ENCODE data around the gene CES3. TPM values are rescaled to one million over a fixed set of nuclear protein-coding genes. Genes with fewer than 3 reads are reported as not detected.

The CES3 gene
- total and polyA plus RNA-seq, 2 donors (not counting 3 experiments of a cell fraction or from before 2014, with no cell fraction given): 0.10 TPM; not detected in 1

GRCh38 chr16:66943426-66944053, 17.5 kb upstream of the CES3 start:
- intact Hi-C loops (cut with micrococcal nuclease): no loop called here
- Histone ChIP-seq H3K4me2 (ENCODE audit: insufficient read depth, low read length) (no peak overlapping the region), H3K9ac (replicated peaks; ENCODE audit: extremely low read depth, insufficient read depth, low read length) (no peak overlapping the region), H3K79me2 (ENCODE audit: control insufficient read depth, insufficient read depth, low read length) (no peaks in the 10 kb centered on the region), H3K36me3 (ENCODE audit: control insufficient read depth in 2 of 2, extremely low read depth in 1 of 2, insufficient read depth in 2 of 2, low read length in 2 of 2) (peaks cover 0 to 30% of the 10 kb centered on the region in 2 experiments), H3K27me3 (ENCODE audit: control insufficient read depth in 2 of 2, insufficient read depth in 2 of 2, low read length in 2 of 2) (peaks cover 0 to 1% of the 10 kb centered on the region in 2 experiments), H3K4me1 (ENCODE audit: control insufficient read depth, extremely low read depth, insufficient read depth, low read length) (peaks cover 12% of the 10 kb centered on the region), H3K4me3 (replicated peaks in 1 of 3; ENCODE audit: insufficient read depth in 1 of 3, low read depth in 1 of 3, low read length in 3 of 3) (no peak overlapping the region), H3K27ac (ENCODE audit: insufficient read depth, low read depth, low read length) (no peak overlapping the region), H2AFZ (ENCODE audit: low read depth, low read length) (no peak overlapping the region), H3K9me3 (replicated peaks; ENCODE audit: control insufficient read depth, insufficient read depth, low read length) (no peaks in the 10 kb centered on the region), H4K20me1 (replicated peaks; ENCODE audit: control insufficient read depth, extremely low read depth, insufficient read depth, low read length) (no peaks in the 10 kb centered on the region), H3K9me1 (replicated peaks; ENCODE audit: control insufficient read depth, extremely low read depth, insufficient read depth, low read length) (no peaks in the 10 kb centered on the region)
- ChIA-PET POLR2A (no interaction called here), CTCF (interaction anchor here (0.6 to 2.3 kb wide), 6 partner anchors 9 to 178 kb away, joined by 4 to 13 read pairs (median 5); partner anchors contain the start of gene CES3)
- DNase-seq (ENCODE audit: low read depth, low spot score) (no peak), FAIRE-seq (no peak)
- TF ChIP-seq FOS (IDR thresholded peaks at IDR 0.05; ENCODE audit: borderline replicate concordance, insufficient read depth, low read length): no peak
- TF ChIP-seq POLR2A (IDR thresholded peaks at IDR 0.05; ENCODE audit: low read depth, low read length): no peak
- dilution Hi-C loops (cut with MboI; ENCODE audit: extremely low pct_ligation_motif_present, low sequenced_read_pairs): no loop called here
- no TSS peak for BruUV-seq (replicated peaks)

GRCh38 chr16:66944054-66944441, 17.0 kb upstream of the CES3 start:
- Histone ChIP-seq H3K9me3 (replicated peaks; ENCODE audit: control insufficient read depth, insufficient read depth, low read length) (no peaks in the 10 kb centered on the region), H3K27ac (ENCODE audit: insufficient read depth, low read depth, low read length) (no peak overlapping the region), H3K9ac (replicated peaks; ENCODE audit: extremely low read depth, insufficient read depth, low read length) (no peak overlapping the region), H3K27me3 (ENCODE audit: control insufficient read depth in 2 of 2, insufficient read depth in 2 of 2, low read length in 2 of 2) (peaks cover 2 to 5% of the 10 kb centered on the region in 2 experiments), H4K20me1 (replicated peaks; ENCODE audit: control insufficient read depth, extremely low read depth, insufficient read depth, low read length) (no peaks in the 10 kb centered on the region), H3K79me2 (ENCODE audit: control insufficient read depth, insufficient read depth, low read length) (no peaks in the 10 kb centered on the region), H3K9me1 (replicated peaks; ENCODE audit: control insufficient read depth, extremely low read depth, insufficient read depth, low read length) (no peaks in the 10 kb centered on the region), H3K4me1 (ENCODE audit: control insufficient read depth, extremely low read depth, insufficient read depth, low read length) (peaks cover 12% of the 10 kb centered on the region), H3K36me3 (ENCODE audit: control insufficient read depth in 2 of 2, extremely low read depth in 1 of 2, insufficient read depth in 2 of 2, low read length in 2 of 2) (peaks cover 0 to 30% of the 10 kb centered on the region in 2 experiments), H3K4me3 (replicated peaks in 1 of 3; ENCODE audit: insufficient read depth in 1 of 3, low read depth in 1 of 3, low read length in 3 of 3) (no peak overlapping the region), H3K4me2 (ENCODE audit: insufficient read depth, low read length) (no peak overlapping the region), H2AFZ (ENCODE audit: low read depth, low read length) (no peak overlapping the region)
- ChIA-PET POLR2A (no interaction called here), CTCF (interaction anchor here (1.7 to 2.3 kb wide), 3 partner anchors 9 to 49 kb away, joined by 5 to 13 read pairs (median 9); no protein-coding TSS in a partner anchor)
- dilution Hi-C loops (cut with MboI; ENCODE audit: extremely low pct_ligation_motif_present, low sequenced_read_pairs) (no loop called here), intact Hi-C loops (cut with micrococcal nuclease) (no loop called here)
- BruUV-seq (replicated peaks): no TSS peak
- no peak for FAIRE-seq
- no peak for DNase-seq (ENCODE audit: low read depth, low spot score)
- TF ChIP-seq POLR2AphosphoS5 (IDR thresholded peaks at IDR 0.05; ENCODE audit: insufficient read depth, low read depth, low read length) (no peak), POLR2A (IDR thresholded peaks at IDR 0.05; ENCODE audit: low read depth, low read length) (no peak), JUN (IDR thresholded peaks at IDR 0.05; ENCODE audit: borderline replicate concordance, insufficient read depth, insufficient read length, low read depth) (no peak), MYC (IDR thresholded peaks at IDR 0.05; ENCODE audit: low read depth, low read length) (no peak), FOS (IDR thresholded peaks at IDR 0.05; ENCODE audit: borderline replicate concordance, insufficient read depth, low read length) (no peak), GATA2 (IDR thresholded peaks at IDR 0.05; ENCODE audit: insufficient read depth, insufficient read length, low read depth, low read length) (no peak), EZH2 (IDR thresholded peaks at IDR 0.05; ENCODE audit: borderline replicate concordance, low read depth, low read length, severe bottlenecking) (no peak)
- TF ChIP-seq, protein P1, sequence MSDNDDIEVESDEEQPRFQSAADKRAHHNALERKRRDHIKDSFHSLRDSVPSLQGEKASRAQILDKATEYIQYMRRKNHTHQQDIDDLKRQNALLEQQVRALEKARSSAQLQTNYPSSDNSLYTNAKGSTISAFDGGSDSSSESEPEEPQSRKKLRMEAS (IDR thresholded peaks at IDR 0.05; ENCODE audit: insufficient read depth, insufficient read length): no peak
- TF ChIP-seq, protein P2, sequence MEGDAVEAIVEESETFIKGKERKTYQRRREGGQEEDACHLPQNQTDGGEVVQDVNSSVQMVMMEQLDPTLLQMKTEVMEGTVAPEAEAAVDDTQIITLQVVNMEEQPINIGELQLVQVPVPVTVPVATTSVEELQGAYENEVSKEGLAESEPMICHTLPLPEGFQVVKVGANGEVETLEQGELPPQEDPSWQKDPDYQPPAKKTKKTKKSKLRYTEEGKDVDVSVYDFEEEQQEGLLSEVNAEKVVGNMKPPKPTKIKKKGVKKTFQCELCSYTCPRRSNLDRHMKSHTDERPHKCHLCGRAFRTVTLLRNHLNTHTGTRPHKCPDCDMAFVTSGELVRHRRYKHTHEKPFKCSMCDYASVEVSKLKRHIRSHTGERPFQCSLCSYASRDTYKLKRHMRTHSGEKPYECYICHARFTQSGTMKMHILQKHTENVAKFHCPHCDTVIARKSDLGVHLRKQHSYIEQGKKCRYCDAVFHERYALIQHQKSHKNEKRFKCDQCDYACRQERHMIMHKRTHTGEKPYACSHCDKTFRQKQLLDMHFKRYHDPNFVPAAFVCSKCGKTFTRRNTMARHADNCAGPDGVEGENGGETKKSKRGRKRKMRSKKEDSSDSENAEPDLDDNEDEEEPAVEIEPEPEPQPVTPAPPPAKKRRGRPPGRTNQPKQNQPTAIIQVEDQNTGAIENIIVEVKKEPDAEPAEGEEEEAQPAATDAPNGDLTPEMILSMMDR (IDR thresholded peaks at IDR 0.05; ENCODE audit: extremely low read depth in 1 of 2, insufficient read depth in 1 of 2, low read depth in 1 of 2, low read length in 2 of 2): no peak

All from endothelial cell of umbilical vein (primary cell).